AG09309 (cell line): ENCODE data around the gene PCBP2.
"Not testable (repeated sequence)": the region's sequence is repeated elsewhere in the genome, so short reads cannot be mapped to it uniquely, and the experiment has no call there.

Experiments used
- DNase-seq: peaks from one replicate; pipeline ENCODE4 v3.0.0-alpha.2; 2010; ENCODE audit warnings: low read depth
- H3K4me3 ChIP-seq: 2 replicates; pipeline ENCODE4 v1.5.1; 2011; ENCODE audit warnings: mild to moderate bottlenecking, low read depth, low read length, moderate library complexity; ENCODE audit not compliant: control insufficient read depth
- TF ChIP-seq, protein P1 (sequence below): IDR thresholded peaks from 2 replicates; pipeline ENCODE4 v1.5.1; 2011; ENCODE audit warnings: mild to moderate bottlenecking, low read depth, low read length, inconsistent platforms; ENCODE audit not compliant: insufficient read depth, control insufficient read depth; ENCODE audit errors: missing control alignments

PCBP2 gene

GRCh38 chr12:53418221-53418620 lies 33.7 kb upstream of the PCBP2 start:
- no peak overlapping the region for H3K4me3 ChIP-seq
- no peak for DNase-seq
- TF ChIP-seq, protein P1, sequence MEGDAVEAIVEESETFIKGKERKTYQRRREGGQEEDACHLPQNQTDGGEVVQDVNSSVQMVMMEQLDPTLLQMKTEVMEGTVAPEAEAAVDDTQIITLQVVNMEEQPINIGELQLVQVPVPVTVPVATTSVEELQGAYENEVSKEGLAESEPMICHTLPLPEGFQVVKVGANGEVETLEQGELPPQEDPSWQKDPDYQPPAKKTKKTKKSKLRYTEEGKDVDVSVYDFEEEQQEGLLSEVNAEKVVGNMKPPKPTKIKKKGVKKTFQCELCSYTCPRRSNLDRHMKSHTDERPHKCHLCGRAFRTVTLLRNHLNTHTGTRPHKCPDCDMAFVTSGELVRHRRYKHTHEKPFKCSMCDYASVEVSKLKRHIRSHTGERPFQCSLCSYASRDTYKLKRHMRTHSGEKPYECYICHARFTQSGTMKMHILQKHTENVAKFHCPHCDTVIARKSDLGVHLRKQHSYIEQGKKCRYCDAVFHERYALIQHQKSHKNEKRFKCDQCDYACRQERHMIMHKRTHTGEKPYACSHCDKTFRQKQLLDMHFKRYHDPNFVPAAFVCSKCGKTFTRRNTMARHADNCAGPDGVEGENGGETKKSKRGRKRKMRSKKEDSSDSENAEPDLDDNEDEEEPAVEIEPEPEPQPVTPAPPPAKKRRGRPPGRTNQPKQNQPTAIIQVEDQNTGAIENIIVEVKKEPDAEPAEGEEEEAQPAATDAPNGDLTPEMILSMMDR = no peak

DNA sequence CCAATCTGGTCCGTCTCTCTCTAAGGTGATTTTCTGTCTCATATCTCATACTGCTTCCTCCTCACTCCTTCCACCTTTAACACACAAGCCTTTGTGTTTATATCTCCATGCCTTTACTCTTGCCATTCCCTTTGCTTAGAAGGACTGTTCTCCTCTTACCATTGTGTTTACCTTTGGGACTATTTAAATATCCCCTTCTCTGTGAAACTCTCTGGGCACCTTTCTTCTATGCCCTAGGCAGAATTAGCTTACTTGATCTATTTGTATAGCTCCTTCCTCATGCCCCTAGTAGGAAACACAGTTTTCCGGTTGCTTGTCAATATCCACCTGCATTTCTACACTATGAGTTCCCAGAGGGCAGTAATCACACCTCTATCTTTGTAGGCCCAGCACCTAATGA lies 32.1 kb upstream of the PCBP2 start:
- H3K4me3 ChIP-seq = no peak overlapping the region
- DNase-seq = no peak
- TF ChIP-seq, protein P1 = no peak

DNA sequence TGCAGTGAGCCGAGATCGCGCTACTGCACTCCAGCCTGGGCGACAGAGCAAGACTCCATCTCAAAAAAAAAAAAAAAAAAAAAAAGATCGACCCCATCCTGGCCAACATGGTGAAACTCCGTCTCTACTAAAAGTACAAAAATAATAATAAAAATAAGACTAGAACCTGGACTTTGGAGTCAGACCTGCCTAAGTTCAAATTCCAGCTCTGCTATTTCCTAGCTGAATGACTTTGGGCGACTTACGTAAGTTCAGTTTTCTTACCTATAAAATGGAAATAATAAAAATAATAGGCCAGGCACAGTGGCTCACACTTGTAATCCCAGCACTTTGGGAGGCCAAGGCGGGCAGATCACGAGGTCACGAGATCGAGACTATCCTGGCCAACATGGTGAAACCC lies 29.7 kb upstream of the PCBP2 start:
- not testable (repeated sequence) for H3K4me3 ChIP-seq, DNase-seq

DNA sequence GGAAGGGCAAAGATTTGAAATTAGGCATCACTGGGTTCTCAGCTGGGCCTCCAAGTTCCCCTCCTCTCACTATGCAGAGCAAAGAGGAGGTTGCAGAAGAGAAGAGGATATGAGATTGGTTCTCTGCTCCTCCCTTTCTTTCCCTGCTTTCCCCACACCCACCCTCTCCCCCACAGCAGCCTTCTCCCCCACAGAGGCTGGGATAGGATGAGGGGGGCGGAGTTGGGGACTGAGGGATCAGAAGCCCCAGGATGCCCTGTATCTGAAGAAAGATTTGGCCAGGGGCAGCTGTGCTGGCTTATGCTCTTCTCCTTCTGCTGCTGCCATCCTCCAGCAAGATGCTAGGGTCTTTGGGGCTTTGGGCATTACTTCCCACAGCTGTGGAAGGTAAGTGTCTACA lies 28.3 kb upstream of the PCBP2 start, which contains the start of gene AMHR2:
Gene AMHR2 (plus strand): TSS at position 259 of the 400 bp plus-strand sequence. CDS start 80 bp downstream, at position 339.
- TF ChIP-seq, protein P1 = no peak
- DNase-seq = no peak
- no peak within 1 kb of the TSS for H3K4me3 ChIP-seq

- no peak for DNase-seq
- no peak overlapping the region for H3K4me3 ChIP-seq
- TF ChIP-seq, protein P1 = no peak
These were observed 27.0 kb upstream of the PCBP2 start for GRCh38 chr12:53424626-53425514.

- TF ChIP-seq, protein P1 = no peak
- no peak overlapping the region for H3K4me3 ChIP-seq
- DNase-seq = no peak
These were observed 26.3 kb upstream of the PCBP2 start for GRCh38 chr12:53425515-53426150.

GRCh38 chr12:53427905-53428594 lies 23.9 kb upstream of the PCBP2 start:
- TF ChIP-seq, protein P1 = no peak
- peak; percentile 77 for DNase-seq
- H3K4me3 ChIP-seq = no peak overlapping the region
